ENCODE measurements around the gene METTL9. TPM values are rescaled to one million over a fixed set of nuclear protein-coding genes. Genes with fewer than 3 reads are reported as not detected.

The METTL9 gene
- total RNA-seq, 1 donor from 2014 or later, result 132 TPM

- Mint-ChIP-seq H3K4me3 (no peak overlapping the region), H3K36me3 (no peaks in the 10 kb centered on the region), H3K27ac (no peak overlapping the region), H3K27me3 (peaks cover 2% of the 10 kb centered on the region), H3K9me3 (no peaks in the 10 kb centered on the region), H3K4me1 (ENCODE audit: unreplicated experiment) (no peaks in the 10 kb centered on the region)
- no peak for TF ChIP-seq CTCF (conservative IDR thresholded peaks at IDR 0.05)
- DNase-seq (ENCODE audit: extremely low spot score, unreplicated experiment), result no peak
Measured at GRCh38 chr16:21703589-21704174, 104.3 kb downstream of the METTL9 start.

- no peak for TF ChIP-seq CTCF (conservative IDR thresholded peaks at IDR 0.05)
- no peak overlapping the region for H3K27ac Mint-ChIP-seq
Measured at GRCh38 chr16:21704266-21704665, 104.9 kb downstream of the METTL9 start.

GRCh38 chr16:21704733-21705132, 105.4 kb downstream of the METTL9 start:
- Mint-ChIP-seq H3K9me3 (no peaks in the 10 kb centered on the region), H3K4me3 (no peak overlapping the region), H3K27ac (no peak overlapping the region), H3K36me3 (no peaks in the 10 kb centered on the region), H3K27me3 (peaks cover 3% of the 10 kb centered on the region), H3K4me1 (ENCODE audit: unreplicated experiment) (no peaks in the 10 kb centered on the region)
- DNase-seq (ENCODE audit: extremely low spot score, unreplicated experiment), result no peak
- no peak for TF ChIP-seq CTCF (conservative IDR thresholded peaks at IDR 0.05)

More at GRCh38 chr16:21704266-21704665, 104.9 kb downstream of the METTL9 start:
- H3K9me3 Mint-ChIP-seq, result no peaks in the 10 kb centered on the region
- H3K27me3 Mint-ChIP-seq, result peaks cover 3% of the 10 kb centered on the region
- H3K36me3 Mint-ChIP-seq, result no peaks in the 10 kb centered on the region
- no peak overlapping the region for H3K4me3 Mint-ChIP-seq
- no peak for DNase-seq (ENCODE audit: extremely low spot score, unreplicated experiment)
- H3K4me1 Mint-ChIP-seq (ENCODE audit: unreplicated experiment), result no peaks in the 10 kb centered on the region

Other genes with a start within 250 kb of the METTL9 start
- gene IGSF6, start 53.0 kb downstream of the METTL9 start, total RNA-seq (ENCODE audit: low replicate concordance), result not detected in 2 replicates
- 0.17 TPM in 1 of 2 replicates, not detected in the other for gene OTOA, start 64.4 kb downstream of the METTL9 start, total RNA-seq (ENCODE audit: low replicate concordance)

Measured in type B pancreatic cell (in vitro differentiated cells).